Measurements from ENCODE around the gene GPSM3.
A peak's percentile ranks its signal among the peaks of the same experiment; 100 is the strongest.
"Not testable (repeated sequence)": the region's sequence is repeated elsewhere in the genome, so short reads cannot be mapped to it uniquely, and the experiment has no call there.

The GPSM3 gene

DNA sequence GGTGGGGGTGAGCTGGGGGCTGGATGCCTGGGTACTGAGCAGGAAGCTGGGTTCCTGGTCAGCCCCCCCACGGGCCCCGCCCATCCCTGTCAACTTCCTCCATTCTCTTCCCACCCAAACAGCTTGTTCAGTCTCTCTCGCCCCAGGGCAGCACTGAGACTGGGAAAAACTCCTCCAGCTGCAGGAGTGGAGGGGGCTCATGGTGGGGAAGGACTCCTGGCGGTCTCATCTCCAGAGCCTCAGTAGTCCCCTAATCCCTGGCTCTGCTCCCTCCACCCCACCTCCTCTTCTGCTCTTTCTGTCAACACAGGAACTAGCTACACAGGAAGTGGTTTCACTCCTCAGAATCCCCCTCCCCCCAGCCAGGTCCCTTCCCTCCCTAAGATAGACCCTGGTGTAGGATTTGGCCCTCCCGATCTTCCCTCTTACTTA lies at the start of gene GPSM3:
TSS of gene GPSM3 (minus strand) at position 36 of the 432 bp plus-strand sequence. CDS start 130 bp downstream, outside the sequence.
- DNase-seq = peak in 9 of 51 donors; percentile 10 to 36 (median 19)

- no peak for DNase-seq
These were observed 48.2 kb upstream of the GPSM3 start for GRCh38 chr6:32240686-32241085.

DNA sequence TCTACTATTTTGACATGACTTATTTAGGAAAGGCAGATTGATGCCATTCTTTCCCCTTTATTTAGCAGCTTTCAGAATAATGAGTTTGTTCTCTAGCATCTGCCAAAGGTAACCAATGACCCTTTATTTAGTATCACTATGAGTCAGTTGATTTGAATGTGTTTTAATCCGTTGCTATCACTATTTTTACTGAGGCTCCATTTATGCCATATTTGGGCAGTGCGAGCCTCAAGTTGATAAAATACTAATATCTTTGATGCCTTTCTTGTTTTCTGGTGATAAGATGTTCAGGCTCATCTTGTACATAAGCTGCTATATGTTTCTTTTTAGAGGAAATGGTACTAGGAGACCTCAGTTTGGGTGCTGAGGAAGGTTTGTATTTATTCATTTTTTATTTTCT lies 47.0 kb upstream of the GPSM3 start:
- DNase-seq = no peak

- DNase-seq = no peak
These were observed 42.5 kb upstream of the GPSM3 start for GRCh38 chr6:32234934-32235333.

DNA sequence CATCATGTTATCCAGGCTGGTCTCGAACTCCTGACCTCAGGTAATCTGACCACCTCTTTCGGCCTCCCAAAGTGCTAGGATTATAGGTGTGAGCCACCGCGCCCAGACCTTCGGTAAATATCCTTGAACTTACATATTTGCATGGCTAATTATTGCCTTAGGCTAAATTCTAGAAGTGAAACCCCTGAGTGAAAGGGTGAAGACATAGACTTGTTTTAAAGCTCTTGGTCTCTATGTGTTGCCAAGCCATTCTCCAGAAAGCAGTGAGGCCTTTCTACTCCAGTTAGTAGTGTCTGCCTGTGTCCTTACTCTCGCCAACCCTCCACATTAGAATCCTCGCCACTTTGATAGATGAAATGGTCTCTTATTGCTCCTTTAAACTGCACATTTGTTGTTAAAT lies 34.0 kb upstream of the GPSM3 start:
- DNase-seq = peak in 1 of 51 donors; percentile 3

GRCh38 chr6:32224696-32225095 lies 32.3 kb upstream of the GPSM3 start:
- DNase-seq = no peak

DNA sequence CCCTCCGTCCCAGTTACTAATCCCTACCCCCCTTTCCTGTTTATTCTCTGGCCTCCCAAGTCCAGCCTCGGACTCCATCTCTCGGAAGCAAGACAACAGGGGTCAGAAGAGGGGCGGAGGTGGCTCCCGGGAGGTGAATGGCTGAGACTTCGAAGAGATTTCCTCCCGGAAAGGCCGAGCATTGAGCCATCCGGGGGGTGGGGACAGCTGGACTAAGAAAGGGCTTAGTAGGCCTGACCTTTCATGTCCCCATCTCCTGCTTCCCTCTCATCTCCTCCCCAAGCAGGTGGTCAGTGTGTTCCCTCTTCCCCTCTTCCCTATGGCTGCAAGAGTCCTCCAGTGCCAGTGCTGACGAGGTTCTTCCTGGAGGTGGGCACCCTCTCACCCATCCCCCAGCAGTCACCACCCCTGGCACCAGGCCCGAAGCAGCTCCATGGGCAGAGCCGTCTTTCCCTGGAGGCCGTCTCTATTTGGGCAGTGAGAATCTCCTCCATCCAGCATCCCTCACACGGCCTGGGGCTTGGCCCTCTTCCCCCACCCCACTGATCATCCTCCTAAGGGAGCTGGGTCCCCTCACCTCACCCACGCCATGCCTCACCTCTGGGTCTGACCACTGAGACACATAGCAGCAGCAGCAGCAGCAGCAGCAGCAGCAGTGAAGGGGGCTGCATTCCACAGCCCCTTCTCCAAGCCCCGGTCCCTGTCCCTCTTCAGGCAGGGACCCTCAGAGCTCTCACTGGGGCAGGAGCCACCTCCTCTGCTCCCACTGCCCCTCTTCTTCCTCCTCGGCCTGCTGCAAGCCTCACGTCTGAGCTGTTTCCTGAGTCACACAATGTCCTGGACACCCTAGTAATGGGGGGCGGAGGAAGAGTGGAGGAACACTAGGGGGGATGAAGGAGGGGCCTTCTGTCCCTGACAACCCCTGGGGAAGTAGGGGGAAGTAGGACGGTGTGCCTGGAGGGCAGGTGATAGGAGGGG lies 31.1 kb upstream of the GPSM3 start, which contains the start of gene NOTCH4:
TSS of gene NOTCH4 (minus strand) at position 810 of the 978 bp plus-strand sequence. CDS start at position 671, 139 bp downstream.
- no peak for DNase-seq

GRCh38 chr6:32222333-32223230 lies 30.1 kb upstream of the GPSM3 start:
- DNase-seq = no peak

DNA sequence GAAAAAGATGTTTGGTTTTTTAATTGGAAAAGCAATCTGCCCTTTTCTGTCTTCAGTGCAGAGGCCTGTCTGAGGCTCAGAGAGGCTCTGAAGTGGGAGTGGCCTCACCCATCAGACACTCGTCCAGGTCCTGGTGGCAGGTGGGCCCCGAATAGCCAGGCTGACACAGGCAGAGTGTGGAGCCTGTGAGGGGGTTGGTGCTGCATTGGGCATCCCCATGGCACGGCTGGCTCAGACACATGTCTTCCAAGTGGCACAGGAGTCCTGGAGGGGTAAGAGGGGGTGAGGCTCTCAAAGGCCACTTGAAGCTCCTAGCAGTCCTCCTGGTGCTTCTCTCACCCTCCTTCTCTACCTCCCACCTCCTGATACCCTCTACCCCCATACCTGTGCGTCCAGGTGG lies 27.6 kb upstream of the GPSM3 start:
- no peak for DNase-seq

DNA sequence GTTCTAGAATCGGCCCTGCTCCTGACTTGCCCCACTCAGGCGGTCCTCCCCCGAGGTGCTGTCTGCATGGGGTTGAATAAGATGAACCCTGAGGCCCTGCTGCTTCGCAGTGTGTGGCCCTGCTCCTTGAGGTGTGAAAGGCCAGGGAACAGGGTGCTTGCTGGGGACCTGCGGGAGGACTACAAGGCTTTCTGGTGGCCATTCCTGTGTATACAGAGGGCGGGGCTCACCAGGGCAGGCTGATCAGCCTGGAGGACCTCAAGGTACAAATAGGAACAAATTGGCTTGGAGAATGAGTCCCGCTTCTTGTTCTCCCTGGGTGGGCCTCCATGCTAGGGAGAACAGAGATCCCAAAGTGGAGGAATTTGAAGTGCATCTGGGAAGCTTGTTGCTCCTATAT lies 25.7 kb upstream of the GPSM3 start:
- DNase-seq = no peak

DNA sequence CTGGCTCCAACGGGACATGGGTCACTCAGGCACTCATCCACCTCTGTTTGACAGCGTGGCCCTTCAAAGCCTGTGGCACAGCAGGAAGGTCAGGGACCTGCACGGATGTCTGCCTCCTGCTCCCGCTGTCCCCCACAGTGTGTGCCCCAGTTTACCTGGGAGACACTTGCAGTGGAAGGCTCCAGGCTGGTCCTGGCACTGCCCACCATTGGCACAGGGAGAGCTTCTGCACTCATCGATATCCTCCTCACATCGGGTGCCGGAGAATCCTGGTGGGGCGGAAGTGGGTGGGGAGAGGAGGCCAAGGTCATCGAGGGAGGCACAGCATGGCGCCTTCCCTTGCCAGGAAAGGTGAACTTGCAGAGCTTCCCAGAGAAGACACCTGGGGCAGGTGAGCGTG lies 24.6 kb upstream of the GPSM3 start:
- DNase-seq = no peak

DNA sequence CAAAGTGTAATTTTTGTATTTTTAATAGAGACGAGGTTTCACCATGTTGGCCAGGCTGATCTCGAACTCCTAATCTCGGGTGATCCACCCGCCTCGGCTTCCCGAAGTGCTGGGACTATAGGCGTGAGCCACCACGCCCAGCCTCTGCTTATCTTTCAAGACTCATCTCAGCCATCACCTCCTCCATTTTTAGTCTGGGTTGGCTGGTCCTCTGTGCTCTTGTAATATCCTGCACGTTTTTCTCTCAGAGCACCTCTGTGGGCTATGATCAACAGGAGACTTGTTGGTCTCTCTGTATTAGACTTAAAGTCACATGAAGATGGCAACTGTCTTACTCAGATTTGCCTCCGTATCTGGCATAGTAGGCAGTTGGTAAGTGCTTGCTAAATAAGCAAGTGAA lies 23.8 kb upstream of the GPSM3 start:
- no peak for DNase-seq

DNA sequence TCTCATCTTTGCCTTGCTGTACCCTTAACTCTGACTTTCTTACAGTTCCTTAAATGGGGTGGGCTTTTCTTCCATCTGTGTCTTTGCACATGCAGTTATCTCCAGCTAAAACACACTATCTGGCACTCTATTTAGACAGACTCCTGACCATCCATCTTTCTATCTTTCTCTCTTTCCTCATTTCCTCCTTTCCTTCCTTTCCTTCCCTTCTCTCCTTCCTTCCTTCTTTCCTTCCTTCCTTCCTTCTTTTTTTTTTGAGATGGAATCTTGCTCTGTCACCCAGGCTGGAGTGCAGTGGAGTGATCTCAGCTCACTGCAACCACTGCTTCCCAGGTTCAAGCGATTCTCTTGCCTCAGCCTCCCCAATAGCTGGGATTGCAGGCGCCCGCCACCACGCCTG lies 23.2 kb upstream of the GPSM3 start:
- DNase-seq = no peak

- no peak for DNase-seq
These were observed 21.7 kb upstream of the GPSM3 start for GRCh38 chr6:32214126-32214525.

- no peak for DNase-seq
These were observed 21.2 kb upstream of the GPSM3 start for GRCh38 chr6:32213649-32214048.

DNA sequence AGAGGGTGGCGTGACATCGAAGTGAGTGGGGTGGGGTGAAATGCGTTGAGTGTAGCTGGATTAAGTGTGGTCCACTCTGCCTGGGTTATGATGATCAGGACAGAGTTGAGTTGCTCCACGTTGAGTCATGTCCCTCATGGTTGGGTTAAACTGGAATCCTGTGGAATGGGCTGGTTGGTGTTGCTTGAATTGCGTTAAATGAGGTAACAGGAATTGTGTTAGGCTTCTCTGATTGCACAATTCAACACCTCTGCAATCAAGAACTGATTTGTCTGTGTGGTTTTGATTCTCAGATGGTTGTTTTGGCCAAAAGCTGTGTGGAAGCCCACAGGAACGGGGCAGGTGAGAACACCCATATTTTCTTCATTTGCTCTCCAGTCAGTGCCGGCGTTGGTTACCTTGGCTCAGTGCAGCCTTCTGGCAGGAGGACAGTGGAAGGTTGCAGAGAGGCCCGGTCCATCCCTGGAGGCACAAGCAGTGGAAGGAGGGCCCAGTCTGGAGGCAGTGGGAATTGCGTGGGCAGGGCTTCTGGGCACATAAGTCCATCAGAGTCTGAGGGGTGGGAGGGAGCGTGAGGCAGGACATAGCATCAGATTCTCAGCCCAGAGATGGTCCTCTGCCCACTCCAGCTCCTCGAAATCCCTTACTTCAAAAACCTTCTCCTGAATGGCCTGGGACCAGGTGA lies 19.8 kb upstream of the GPSM3 start:
- no peak for DNase-seq

- not testable (repeated sequence) for DNase-seq
These were observed 19.0 kb upstream of the GPSM3 start for GRCh38 chr6:32211432-32211831.

DNA sequence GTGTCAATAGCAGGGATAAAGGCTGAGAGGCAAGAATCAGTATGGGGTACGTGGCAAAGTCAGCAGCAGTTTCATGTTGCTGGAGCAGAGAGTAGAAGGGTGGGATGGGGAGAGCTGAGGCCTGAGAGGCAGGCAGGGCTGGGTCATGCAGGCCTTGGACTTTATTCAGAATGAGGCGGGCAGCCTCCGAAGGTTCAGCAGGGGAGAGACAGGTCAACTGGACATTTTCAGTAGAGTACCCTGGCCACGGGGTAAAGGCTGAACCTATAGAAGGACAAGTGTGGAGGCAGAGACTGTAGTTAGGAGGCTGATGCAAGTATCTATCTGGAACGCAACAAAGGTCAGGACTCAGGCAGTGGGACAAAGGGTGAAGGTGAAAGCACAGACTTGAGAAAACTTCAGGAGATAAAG lies 17.8 kb upstream of the GPSM3 start:
- DNase-seq = no peak

DNA sequence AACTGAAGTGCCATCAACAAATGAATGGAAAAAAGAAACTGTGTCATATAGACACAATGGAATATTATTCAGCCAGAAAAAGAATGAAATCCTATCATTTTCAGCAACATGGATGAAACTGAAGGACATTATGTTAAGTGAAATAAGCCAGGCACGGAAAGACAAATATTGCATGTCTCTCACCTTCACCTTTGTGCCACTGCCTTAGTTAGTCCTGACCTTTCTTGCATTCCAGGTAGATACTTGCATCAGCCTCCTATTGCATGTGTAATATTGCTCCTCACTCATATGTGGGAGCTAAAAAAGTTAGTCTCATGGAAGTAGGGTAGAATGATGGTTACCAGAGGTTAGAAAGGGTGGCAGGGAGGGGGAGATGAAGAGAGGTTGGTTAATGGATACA lies 16.6 kb upstream of the GPSM3 start:
- no peak for DNase-seq

DNA sequence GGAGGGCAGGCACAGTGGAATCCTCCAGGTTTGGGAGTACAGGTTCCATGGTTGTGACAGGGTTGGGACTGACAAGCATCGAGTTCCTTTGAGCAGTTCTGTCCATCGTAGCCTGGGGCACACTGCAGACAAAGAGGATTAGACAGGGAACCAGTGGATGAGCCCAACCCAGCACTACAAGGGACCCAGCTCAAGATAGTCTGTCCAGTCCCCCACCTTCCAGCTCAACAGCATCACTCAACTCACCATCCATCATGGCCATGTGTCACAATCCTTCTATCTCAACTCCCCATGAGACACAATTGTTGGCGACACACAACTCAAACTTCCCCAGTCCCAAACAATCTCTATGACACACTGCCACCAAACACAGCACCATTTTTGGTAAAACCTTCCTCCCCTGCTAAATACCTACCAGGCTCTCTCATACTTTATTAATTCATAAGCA lies 11.8 kb upstream of the GPSM3 start:
- no peak for DNase-seq

All from hypothalamus (tissue), 51 donors.